ENCODE data around the gene GALNTL6. TPM values are rescaled to one million over a fixed set of nuclear protein-coding genes. Genes with fewer than 3 reads are reported as not detected.
"Not testable (repeated sequence)": the region's sequence is repeated elsewhere in the genome, so short reads cannot be mapped to it uniquely, and the experiment has no call there.

The GALNTL6 gene
- total RNA-seq, 1 donor from 2014 or later, result 0.35 TPM

GRCh38 chr4:172962564-172963353, 1149.6 kb downstream of the GALNTL6 start:
- no peak for DNase-seq (ENCODE audit: extremely low read depth, low read depth, low spot score)

- no peak for DNase-seq (ENCODE audit: extremely low read depth, low read depth, low spot score)
These were observed 1150.5 kb downstream of the GALNTL6 start for GRCh38 chr4:172963498-172964294.

GRCh38 chr4:172970189-172970588, 1157.0 kb downstream of the GALNTL6 start:
- not testable (repeated sequence) for DNase-seq (ENCODE audit: extremely low read depth, low read depth, low spot score)

- no peak for DNase-seq (ENCODE audit: extremely low read depth, low read depth, low spot score)
These were observed 1161.4 kb downstream of the GALNTL6 start for GRCh38 chr4:172974586-172974985.

- DNase-seq (ENCODE audit: extremely low read depth, low read depth, low spot score), result no peak
These were observed 1162.5 kb downstream of the GALNTL6 start for GRCh38 chr4:172975651-172976229.

GRCh38 chr4:172977491-172978041, 1164.4 kb downstream of the GALNTL6 start:
- DNase-seq (ENCODE audit: extremely low read depth, low read depth, low spot score), result not testable (repeated sequence)

GRCh38 chr4:172978848-172979247, 1165.6 kb downstream of the GALNTL6 start:
- no peak for DNase-seq (ENCODE audit: extremely low read depth, low read depth, low spot score)

GRCh38 chr4:172979332-172979731, 1166.1 kb downstream of the GALNTL6 start:
- DNase-seq (ENCODE audit: extremely low read depth, low read depth, low spot score), result no peak

GRCh38 chr4:172980219-172980618, 1167.0 kb downstream of the GALNTL6 start:
- DNase-seq (ENCODE audit: extremely low read depth, low read depth, low spot score), result no peak

GRCh38 chr4:172982151-172982590, 1169.0 kb downstream of the GALNTL6 start:
- DNase-seq (ENCODE audit: extremely low read depth, low read depth, low spot score), result peak; percentile 75

- DNase-seq (ENCODE audit: extremely low read depth, low read depth, low spot score), result no peak
These were observed 1169.8 kb downstream of the GALNTL6 start for GRCh38 chr4:172983014-172983413.

- DNase-seq (ENCODE audit: extremely low read depth, low read depth, low spot score), result no peak
These were observed 1170.4 kb downstream of the GALNTL6 start for GRCh38 chr4:172983631-172984030.

GRCh38 chr4:172985552-172985951, 1172.3 kb downstream of the GALNTL6 start:
- no peak for DNase-seq (ENCODE audit: extremely low read depth, low read depth, low spot score)

GRCh38 chr4:172986114-172986513, 1172.9 kb downstream of the GALNTL6 start:
- no peak for DNase-seq (ENCODE audit: extremely low read depth, low read depth, low spot score)

GRCh38 chr4:172989984-172990820, 1177.0 kb downstream of the GALNTL6 start:
- no peak for DNase-seq (ENCODE audit: extremely low read depth, low read depth, low spot score)

- DNase-seq (ENCODE audit: extremely low read depth, low read depth, low spot score), result no peak
These were observed 1179.6 kb downstream of the GALNTL6 start for GRCh38 chr4:172992648-172993378.

- DNase-seq (ENCODE audit: extremely low read depth, low read depth, low spot score), result no peak
These were observed 1182.0 kb downstream of the GALNTL6 start for GRCh38 chr4:172995161-172995560.

- DNase-seq (ENCODE audit: extremely low read depth, low read depth, low spot score), result no peak
These were observed 1182.5 kb downstream of the GALNTL6 start for GRCh38 chr4:172995704-172996103.

- no peak for DNase-seq (ENCODE audit: extremely low read depth, low read depth, low spot score)
These were observed 1183.5 kb downstream of the GALNTL6 start for GRCh38 chr4:172996571-172997216.

All from glomerular endothelial cell (primary cell).